GM19324 (cell line): ENCODE measurements around the gene GNB1.
"Not testable (repeated sequence)": the region's sequence is repeated elsewhere in the genome, so short reads cannot be mapped to it uniquely, and the experiment has no call there.

Experiments
- ATAC-seq: cut with Tn5 transposase; IDR thresholded peaks from one replicate; pipeline ENCODE4 v1.9.1; 2021; ENCODE audit warnings: mild to moderate bottlenecking, moderate library complexity; ENCODE audit not compliant: unreplicated experiment, low FRiP score

Gene GNB1

DNA sequence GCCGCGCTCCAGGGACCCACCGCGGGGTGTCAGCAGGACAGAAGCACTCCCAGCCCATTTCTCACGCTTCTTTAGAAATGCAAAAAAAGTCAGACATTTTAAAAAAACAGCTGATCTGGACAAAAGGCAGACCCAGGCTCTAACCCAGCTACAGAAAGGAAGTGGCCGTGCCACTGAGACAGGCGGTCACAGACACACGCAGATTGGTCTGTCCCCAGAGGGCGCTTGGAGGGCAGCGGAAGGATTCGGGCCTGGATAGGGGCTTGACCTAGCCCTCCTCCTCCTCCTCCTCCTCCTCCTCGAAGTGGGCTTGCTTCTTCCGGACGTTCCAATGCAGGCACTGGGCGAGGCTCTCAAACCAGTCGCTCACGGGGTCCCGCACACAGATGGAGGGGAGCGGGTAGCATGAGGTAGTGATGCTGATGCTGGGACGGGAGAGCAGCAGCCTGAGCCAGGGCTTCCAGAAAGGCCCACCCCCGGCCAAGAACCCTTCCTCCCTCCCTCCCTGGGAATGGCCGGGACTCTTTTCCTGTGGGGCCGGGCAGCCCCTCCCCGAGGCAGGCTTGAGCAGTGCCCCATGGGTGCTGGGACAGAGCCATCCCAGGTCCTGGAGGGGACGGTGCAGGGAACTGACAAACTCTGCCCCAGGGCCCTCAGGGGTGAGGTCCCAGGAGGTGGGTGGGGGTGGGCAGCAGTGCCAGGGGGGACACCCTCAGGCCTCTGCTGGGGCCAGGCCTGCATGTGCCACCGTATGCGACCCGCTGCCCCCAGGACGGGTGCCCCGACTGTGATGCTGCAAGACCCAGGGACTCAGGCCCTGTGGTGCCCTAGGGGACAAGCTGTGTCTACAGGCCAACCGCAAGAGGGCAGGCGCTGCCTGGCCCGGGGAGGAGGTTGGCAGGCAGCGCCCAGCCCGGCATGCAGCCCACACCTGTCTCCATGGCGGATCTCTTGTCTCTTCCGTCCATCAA lies 138.0 kb downstream of the GNB1 start:
- ATAC-seq, result no peak

- no peak for ATAC-seq
Observed at GRCh38 chr1:1752190-1752589, 138.7 kb downstream of the GNB1 start.

GRCh38 chr1:1749941-1750340 lies 140.9 kb downstream of the GNB1 start:
- not testable (repeated sequence) for ATAC-seq

- ATAC-seq, result no peak
Observed at GRCh38 chr1:1748686-1749321, 142.1 kb downstream of the GNB1 start.

- ATAC-seq, result peak; percentile 82
Observed at GRCh38 chr1:1746566-1746909, 144.3 kb downstream of the GNB1 start.

GRCh38 chr1:1745651-1746565 lies 145.0 kb downstream of the GNB1 start:
- ATAC-seq, result peak; percentile 76

DNA sequence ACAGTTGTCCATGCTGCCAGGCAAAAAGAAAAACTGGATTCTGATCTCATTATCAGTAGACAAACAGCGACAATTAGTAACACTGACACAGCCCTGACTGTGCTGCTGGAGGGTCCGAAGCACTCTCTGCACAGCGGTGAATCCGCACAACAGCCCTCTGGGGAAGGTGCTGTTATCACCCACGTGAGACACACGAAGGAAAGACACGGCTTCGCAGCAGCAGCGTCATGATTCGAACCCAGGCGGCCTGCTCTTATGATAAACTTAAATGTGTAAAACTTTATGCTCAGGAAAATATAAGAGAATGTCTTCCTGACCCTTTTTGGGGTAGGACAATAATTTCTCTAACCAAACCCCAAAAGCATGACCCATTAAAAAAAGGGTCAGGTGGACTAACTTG lies 148.4 kb downstream of the GNB1 start:
- not testable (repeated sequence) for ATAC-seq

- not testable (repeated sequence) for ATAC-seq
Observed at GRCh38 chr1:1741013-1741412, 149.9 kb downstream of the GNB1 start.

DNA sequence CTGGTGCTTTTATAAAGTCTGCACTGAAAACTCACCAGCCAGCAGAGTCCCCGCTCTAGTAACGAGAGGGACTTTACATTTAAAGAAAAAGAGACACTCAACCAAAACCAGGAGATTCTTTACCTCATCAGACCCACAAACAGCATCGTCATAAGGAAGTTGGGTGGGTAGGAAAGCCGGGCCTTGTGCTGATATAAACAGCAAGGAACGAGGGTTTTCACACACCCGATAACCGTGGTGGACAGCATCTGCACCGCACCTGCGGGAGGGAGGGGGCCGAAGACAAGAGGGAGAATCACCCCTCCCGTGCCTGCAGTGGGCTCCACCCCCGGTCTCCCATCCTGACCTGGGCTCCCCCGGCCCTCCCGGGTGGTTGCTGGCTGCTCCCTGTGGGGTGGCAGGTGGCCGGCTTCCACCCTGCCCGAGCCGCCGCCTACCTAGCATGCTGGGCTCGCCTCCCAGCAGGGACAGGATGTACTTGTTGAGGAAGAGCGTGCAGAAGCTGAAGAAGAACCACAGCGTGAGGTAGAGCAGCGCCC lies 152.0 kb downstream of the GNB1 start:
- not testable (repeated sequence) for ATAC-seq

DNA sequence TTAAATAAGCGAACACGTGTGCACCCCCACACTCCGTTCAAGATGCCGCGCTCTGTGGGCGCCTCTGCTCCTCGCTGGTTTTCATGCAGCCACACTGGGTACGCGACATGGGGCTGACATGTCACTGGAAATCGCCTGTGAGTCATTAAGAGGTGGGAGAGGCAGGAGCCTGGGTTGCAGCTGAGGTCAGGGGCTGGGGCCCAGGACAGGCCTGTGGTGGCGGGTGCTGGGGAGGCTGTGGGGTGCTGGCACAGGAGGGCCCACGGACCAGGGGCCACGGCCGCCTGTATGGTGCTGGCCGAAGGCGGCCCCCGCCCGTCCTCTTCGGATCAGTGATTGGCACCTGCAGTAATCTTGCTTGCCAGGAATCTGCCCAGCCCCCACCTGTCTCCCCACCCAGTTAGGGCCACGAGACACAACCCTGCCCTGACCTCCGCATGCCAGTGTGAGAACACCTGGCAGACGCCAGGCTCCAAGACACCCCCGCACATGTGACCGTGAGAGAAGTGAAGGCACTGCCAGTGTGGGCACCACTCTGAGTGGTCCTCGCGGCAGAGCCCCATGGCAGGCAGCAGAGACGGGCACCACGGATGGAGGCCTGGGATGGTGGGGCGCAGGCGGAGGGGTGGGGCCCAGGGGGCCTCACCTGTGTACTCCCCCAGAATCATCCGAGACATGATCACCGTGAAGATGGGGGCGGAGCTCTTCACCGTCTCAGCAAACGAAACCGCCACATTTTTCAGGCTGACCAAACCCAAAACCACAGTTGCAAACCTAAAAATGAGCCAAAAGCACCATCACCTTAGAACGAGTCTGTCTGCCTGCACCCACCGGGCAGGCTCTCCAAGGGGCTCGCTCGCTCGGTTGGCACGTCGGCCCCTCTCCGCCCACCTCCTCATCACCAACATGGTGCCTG lies 153.0 kb downstream of the GNB1 start:
- ATAC-seq, result not testable (repeated sequence)
